Astrocyte of the cerebellum (primary cell): ENCODE data around the gene TARS2.

Experiments used
- DNase-seq: peaks from one replicate; pipeline ENCODE4 v3.0.0-alpha.2; 2011; ENCODE audit warnings: low read depth
- H3K4me3 ChIP-seq: 2 replicates; pipeline ENCODE4 v1.5.1; 2011; ENCODE audit warnings: mild to moderate bottlenecking, low read depth, low read length, moderate library complexity
- CTCF ChIP-seq: IDR thresholded peaks from 2 replicates; pipeline ENCODE4 v1.5.1; 2012; ENCODE audit warnings: low read length, low read depth, moderate library complexity, mild to moderate bottlenecking; ENCODE audit errors: missing control alignments
- in situ Hi-C: cut with HindIII; loops from 2 replicates; pipeline ENCODE4 v1.10.0; 2017; ENCODE audit warnings: low sequenced_read_pairs

TARS2 gene, protein sequence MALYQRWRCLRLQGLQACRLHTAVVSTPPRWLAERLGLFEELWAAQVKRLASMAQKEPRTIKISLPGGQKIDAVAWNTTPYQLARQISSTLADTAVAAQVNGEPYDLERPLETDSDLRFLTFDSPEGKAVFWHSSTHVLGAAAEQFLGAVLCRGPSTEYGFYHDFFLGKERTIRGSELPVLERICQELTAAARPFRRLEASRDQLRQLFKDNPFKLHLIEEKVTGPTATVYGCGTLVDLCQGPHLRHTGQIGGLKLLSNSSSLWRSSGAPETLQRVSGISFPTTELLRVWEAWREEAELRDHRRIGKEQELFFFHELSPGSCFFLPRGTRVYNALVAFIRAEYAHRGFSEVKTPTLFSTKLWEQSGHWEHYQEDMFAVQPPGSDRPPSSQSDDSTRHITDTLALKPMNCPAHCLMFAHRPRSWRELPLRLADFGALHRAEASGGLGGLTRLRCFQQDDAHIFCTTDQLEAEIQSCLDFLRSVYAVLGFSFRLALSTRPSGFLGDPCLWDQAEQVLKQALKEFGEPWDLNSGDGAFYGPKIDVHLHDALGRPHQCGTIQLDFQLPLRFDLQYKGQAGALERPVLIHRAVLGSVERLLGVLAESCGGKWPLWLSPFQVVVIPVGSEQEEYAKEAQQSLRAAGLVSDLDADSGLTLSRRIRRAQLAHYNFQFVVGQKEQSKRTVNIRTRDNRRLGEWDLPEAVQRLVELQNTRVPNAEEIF

DNA sequence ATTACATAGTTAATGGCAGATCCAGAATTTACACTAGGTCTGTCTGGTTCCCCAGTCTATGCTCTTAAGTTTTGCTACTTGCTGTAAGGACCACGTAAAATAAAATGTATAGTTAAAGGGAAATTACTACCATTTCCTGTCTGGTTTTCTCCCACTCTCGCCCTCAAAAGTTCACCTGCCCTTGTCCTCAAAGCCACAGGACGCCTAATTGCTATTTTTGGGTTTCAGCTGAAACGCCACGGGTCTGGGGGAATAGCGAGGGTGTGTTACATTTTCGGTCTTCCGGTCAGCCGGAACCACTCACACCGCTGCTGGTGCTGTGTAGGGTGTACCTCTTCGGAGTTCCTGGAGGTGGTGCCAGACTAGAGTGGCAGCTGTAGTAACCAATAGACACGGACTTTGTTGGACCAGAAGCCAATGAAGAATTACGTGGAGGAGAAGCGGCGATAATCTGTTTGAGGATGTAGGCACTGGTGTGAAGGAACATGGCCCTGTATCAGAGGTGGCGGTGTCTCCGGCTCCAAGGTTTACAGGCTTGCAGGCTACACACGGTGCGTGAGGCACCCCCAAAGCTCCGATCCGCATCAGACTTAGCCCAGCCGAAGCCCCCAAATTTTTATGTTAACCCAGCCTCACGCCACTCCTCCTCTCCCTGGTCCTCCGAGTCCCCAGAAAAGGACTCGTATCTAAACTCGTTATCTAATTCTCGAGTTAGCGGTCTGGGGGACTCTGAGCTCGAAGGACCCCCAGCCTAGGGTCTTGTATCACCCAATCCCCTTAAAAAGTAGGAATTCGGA lies at the start of gene TARS2:
Gene TARS2 (plus strand): TSS at position 454 of the 797 bp plus-strand sequence. CDS start 32 bp downstream, at position 486.
- no peak for TF ChIP-seq CTCF
- DNase-seq, result peak; percentile 97
- H3K4me3 ChIP-seq, result peak within 1 kb of the TSS; percentile 67
- in situ Hi-C loops, result no loop called here

DNA sequence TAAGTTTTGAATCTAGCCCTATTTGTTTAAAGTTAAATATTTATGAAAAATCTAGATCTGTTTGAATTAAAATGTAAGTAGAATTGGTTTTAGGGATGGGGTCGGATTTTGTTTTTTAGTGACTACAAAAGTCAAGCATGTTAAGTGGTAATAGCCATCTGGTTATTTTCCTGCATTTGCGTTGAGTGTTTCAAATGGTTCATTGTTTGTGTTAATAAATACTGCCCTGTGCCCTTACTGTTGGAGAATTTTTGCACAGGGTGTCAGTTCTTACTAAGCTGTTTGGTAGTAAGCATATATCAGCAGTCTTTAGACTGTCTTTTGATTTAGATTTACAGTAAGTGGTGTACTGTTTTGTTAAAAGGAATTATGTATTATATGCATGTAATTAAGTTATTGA lies 46.1 kb upstream of the TARS2 start:
- in situ Hi-C loops, result no loop called here
- H3K4me3 ChIP-seq, result no peak overlapping the region
- no peak for TF ChIP-seq CTCF
- no peak for DNase-seq

DNA sequence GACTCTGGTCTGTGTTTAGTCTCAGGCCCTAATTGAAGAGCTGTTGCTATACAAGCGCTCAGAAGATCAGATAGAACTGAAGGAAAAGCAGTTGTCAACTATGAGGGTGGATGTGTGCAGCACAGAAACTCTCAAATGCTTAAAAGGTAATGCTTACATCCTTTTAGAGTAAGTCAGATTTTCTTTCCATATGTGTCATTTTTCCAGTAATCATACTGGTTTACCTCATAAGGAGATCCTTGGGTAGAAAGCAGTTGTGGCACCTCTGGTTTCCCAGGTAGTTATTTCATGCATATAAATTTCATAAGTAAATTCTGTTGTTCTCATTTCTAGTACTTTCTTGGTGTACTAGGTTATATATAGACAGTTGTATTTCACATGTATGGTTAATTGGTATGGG lies 43.0 kb upstream of the TARS2 start:
- DNase-seq, result no peak
- H3K4me3 ChIP-seq, result no peak overlapping the region
- no peak for TF ChIP-seq CTCF
- in situ Hi-C loops, result no loop called here

- TF ChIP-seq CTCF, result no peak
- in situ Hi-C loops, result no loop called here
- no peak for DNase-seq
- no peak overlapping the region for H3K4me3 ChIP-seq
Measured at GRCh38 chr1:150456146-150456647, 31.0 kb upstream of the TARS2 start.

DNA sequence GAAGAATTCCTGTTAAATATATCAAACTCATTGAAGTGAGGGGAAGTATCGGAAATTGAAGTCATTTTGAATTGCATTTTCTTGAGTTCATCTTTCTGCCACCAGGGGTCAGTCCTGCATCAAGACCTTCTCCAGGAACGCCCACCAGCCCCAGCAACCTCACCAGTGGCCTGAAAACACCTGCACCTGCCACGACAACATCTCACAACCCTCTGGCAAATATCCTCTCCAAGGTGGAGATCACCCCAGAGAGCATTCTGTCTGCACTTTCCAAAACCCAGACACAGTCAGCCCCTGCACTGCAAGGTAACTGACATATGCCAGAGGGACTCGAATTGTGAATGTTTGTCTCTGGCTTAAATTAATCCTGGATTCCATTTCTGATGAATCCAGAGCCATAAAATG lies 22.8 kb upstream of the TARS2 start:
- in situ Hi-C loops, result no loop called here
- peak; percentile 51 for DNase-seq
- TF ChIP-seq CTCF, result peak; percentile 69
- H3K4me3 ChIP-seq, result no peak overlapping the region

DNA sequence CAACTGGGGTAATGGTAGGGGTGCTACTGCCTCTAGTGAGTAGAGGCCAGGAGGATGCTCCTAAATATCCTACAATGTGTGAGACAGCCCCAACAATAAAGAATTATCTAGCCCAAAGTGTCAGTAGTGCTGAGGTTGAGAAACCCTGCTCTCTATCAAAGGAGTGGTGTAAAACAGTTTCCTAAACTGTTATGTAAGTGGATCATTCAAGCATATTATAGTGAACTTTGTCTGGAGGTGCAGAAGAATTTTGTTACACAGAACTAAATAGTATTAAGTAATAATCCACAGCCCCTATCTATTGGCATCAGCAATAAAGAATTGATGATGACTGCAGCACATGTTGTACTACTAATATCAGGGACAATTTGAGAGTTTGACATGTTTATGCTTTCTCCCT lies 20.3 kb upstream of the TARS2 start:
- in situ Hi-C loops, result no loop called here
- DNase-seq, result no peak
- no peak for TF ChIP-seq CTCF
- no peak overlapping the region for H3K4me3 ChIP-seq
